ENCODE measurements around the gene PARD6A.
A peak's percentile ranks its signal among the peaks of the same experiment; 100 is the strongest.
"Not testable (repeated sequence)": the region's sequence is repeated elsewhere in the genome, so short reads cannot be mapped to it uniquely, and the experiment has no call there.

The PARD6A gene

DNA sequence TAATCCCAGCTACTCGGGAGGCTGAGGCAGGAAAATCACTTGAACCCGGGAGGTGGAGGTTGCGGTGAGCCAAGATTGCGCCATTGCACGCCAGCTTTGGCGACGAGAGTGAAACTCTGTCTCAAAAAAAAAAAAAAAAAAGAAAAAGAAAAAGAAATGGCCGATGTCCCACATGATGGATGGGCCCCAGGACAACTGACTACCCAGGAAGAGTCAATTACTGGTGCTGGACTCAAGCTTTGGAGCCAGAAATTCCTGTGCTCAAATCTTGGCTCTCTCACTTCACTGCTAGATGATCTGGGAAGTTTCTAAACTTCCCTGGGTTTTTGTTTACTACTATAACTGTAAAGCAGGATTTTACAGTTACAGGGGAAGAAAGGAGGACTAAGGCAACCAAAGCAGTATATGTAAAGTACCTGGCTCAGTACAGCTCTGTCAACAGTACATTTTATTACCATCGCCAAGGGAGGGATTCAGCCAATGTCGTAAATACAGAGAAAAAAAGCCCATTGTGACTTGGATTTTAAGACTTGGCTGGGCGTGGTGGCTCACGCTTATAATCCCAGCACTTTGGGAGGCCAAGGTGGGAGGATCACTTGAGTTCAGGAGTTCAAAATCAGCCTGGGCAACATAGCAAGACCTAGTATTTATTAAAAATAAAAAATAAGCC lies 17.7 kb downstream of the PARD6A start:
- Mint-ChIP-seq H3K4me3 (no peak overlapping the region), H3K27ac (peak overlapping the region in 2 of 3 experiments; percentile 56 to 67), H3K27me3 (ENCODE audit: low read depth) (no peaks in the 10 kb centered on the region), H3K36me3 (ENCODE audit: low read depth) (peaks cover 7% of the 10 kb centered on the region), H3K9me3 (no peaks in the 10 kb centered on the region), H3K4me1 (peaks cover 16% of the 10 kb centered on the region)
- TF ChIP-seq, protein P1, sequence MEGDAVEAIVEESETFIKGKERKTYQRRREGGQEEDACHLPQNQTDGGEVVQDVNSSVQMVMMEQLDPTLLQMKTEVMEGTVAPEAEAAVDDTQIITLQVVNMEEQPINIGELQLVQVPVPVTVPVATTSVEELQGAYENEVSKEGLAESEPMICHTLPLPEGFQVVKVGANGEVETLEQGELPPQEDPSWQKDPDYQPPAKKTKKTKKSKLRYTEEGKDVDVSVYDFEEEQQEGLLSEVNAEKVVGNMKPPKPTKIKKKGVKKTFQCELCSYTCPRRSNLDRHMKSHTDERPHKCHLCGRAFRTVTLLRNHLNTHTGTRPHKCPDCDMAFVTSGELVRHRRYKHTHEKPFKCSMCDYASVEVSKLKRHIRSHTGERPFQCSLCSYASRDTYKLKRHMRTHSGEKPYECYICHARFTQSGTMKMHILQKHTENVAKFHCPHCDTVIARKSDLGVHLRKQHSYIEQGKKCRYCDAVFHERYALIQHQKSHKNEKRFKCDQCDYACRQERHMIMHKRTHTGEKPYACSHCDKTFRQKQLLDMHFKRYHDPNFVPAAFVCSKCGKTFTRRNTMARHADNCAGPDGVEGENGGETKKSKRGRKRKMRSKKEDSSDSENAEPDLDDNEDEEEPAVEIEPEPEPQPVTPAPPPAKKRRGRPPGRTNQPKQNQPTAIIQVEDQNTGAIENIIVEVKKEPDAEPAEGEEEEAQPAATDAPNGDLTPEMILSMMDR (IDR thresholded peaks at IDR 0.05; ENCODE audit: unreplicated experiment in 3 of 3): no peak

DNA sequence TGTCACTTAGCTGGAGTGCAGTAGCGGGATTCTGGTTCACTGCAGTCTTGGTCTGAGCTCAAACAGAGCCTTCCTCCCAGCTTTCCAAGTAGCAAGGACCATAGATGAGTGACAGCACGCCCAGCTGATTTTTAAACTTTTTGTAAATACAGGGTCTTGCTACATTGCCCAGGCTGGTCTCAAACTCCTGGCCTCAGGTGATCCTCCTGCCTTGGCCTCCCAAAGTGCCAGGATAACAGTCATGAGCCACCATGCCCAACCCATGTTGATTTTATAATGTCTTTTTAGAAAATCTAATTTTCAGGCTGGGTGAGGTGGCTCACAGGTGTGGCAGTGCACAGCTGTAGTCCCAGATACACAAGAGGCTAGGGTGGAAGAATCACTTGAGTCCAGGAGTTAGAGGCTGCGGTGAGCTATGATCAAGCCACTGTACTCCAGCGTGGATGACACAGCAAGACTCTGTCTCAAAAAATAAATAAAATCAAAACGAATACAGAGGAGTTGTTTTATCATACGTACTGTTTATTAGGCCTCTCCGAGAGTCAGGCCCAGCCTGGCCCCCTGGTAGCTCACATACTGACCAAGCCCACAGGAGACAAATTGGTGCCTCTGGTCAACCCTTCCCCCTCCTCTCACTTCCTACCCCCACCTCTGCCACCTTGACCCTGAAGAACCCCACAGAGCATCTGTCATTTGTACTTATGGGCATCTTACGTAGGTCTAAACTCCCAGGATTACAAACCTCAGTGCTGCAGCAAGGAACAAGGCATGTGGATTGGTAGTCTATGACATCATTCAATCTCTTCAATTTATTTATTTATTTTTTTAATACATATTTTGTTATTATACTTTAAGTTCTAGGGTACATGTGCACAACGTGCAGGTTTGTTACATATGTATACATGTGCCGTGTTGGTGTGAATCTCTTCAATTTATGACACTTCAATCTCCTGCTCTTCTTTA lies 19.5 kb downstream of the PARD6A start:
- Mint-ChIP-seq H3K9me3 (no peaks in the 10 kb centered on the region), H3K36me3 (ENCODE audit: low read depth) (peaks cover 12% of the 10 kb centered on the region), H3K27ac (no peak overlapping the region), H3K4me1 (peaks cover 5% of the 10 kb centered on the region), H3K4me3 (no peak overlapping the region), H3K27me3 (ENCODE audit: low read depth) (no peaks in the 10 kb centered on the region)
- TF ChIP-seq, protein P1 (IDR thresholded peaks at IDR 0.05; ENCODE audit: unreplicated experiment in 3 of 3): no peak

DNA sequence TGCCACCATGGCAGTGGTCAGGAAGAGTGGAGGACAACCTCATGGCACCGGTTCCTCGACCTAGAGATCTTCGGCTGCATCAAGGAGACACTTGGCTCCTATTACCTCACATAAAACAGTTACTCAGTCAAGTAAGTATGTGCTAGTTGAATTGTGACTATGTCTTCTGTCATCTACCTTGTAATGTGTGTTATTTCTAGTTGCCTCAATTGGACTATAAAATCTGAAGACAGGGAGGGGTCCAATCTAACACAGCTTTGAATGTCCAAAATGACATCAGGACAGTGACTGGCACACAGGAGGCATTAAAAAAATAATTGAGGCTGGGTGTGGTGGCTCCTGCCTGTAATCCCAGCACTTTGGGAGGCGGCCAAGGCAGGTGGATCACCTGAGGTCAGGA lies 23.0 kb downstream of the PARD6A start:
- no peaks in the 10 kb centered on the region for H3K9me3 Mint-ChIP-seq
- peaks cover under 1% of the 10 kb centered on the region for H3K4me1 Mint-ChIP-seq
- H3K4me3 Mint-ChIP-seq: no peak overlapping the region
- H3K27ac Mint-ChIP-seq: no peak overlapping the region
- H3K36me3 Mint-ChIP-seq (ENCODE audit: low read depth): peaks cover 16% of the 10 kb centered on the region
- no peaks in the 10 kb centered on the region for H3K27me3 Mint-ChIP-seq (ENCODE audit: low read depth)
- TF ChIP-seq, protein P1 (IDR thresholded peaks at IDR 0.05; ENCODE audit: unreplicated experiment in 3 of 3): no peak

DNA sequence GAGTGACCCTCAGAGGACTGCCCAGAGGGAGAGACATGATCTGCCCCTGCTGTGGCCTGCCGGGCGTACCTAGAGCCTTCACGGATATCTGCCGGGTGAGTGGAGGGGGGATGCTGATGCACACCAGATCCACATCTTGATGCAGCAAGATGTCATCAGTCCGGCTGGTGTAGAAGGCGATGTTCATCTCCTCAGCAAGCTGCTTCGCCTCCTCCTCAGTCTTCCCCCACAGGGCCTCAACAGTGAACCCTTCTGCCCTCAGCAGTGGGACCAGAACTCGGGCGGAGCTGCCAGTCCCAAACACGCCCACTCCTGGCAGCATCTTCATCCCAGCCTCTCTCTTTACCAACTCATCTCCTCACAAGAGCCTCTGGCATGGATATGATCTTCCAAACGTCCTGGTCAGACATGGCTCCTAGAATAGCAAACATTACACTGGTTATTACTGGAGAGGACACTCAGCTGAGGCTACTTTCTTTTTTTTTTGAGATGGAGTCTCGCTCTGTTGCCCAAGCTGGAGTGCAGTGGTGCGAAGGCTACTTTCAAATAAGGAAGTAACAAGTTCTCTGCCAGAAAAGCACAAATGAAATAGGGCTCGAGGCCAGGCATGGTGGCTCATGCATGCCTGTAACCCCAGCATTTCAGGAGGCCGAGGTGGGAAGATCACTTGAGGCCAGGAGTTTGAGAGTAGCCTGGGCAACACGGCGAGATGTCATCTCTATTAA lies 24.8 kb downstream of the PARD6A start:
- no peaks in the 10 kb centered on the region for H3K9me3 Mint-ChIP-seq
- H3K27me3 Mint-ChIP-seq (ENCODE audit: low read depth): no peaks in the 10 kb centered on the region
- H3K4me1 Mint-ChIP-seq: no peaks in the 10 kb centered on the region
- H3K4me3 Mint-ChIP-seq: no peak overlapping the region
- H3K27ac Mint-ChIP-seq: no peak overlapping the region
- TF ChIP-seq, protein P1 (IDR thresholded peaks at IDR 0.05; ENCODE audit: unreplicated experiment in 3 of 3): no peak
- peaks cover 26% of the 10 kb centered on the region for H3K36me3 Mint-ChIP-seq (ENCODE audit: low read depth)

DNA sequence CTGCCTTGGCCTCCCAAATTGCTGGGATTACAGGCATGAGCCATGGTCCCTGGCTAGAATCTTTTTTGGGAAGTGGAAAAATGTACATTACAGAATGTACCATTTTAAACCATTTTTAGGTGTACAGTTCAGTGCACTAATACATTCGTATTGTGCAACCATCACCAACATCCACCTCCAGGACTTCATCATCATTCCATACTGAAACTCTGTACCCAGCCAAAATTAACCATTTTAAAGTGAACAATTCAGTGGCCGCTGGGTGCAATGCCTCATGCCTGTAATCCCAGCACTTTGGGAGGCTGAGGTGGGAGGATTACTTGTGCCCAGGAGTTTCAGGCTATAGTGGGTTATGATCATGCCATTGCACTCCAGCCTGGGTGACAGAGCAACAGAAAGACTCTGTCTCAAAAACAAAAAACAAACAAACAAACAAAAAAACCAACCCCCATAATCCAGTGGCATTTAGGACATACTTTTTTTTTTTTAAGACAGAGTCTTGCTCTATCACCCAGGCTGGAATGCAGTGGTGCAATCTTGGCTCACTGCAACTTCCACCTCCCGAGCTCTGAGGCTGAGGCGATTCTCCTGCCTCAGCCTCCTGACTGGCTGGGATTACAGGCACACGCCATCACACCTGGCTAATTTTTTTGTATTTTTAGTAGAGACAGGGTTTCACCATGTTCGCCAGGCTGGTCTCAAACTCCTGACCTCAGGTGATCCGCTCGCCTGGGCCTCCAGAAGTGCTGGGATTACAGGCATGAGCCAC lies 32.9 kb downstream of the PARD6A start:
- H3K27me3 Mint-ChIP-seq (ENCODE audit: low read depth); H3K4me1 Mint-ChIP-seq; H3K4me3 Mint-ChIP-seq; H3K9me3 Mint-ChIP-seq; H3K27ac Mint-ChIP-seq: not testable (repeated sequence)
- H3K36me3 Mint-ChIP-seq (ENCODE audit: low read depth): peaks cover 29% of the 10 kb centered on the region

Data from nephron (organoid).